ENCODE data around the gene CNKSR3. TPM values are rescaled to one million over a fixed set of nuclear protein-coding genes. Genes with fewer than 3 reads are reported as not detected.

CNKSR3 gene
- polyA plus RNA-seq, 1 of the 3 experiments (the other 2 are of a cell fraction), result 1.6 TPM

- Histone ChIP-seq H3K4me2 (no peak overlapping the region), H3K27me3 (ENCODE audit: insufficient read depth) (no peaks in the 10 kb centered on the region), H3F3A (replicated peaks; ENCODE audit: insufficient read depth) (no peaks in the 10 kb centered on the region), H3K4me3 (ENCODE audit: low read depth in 2 of 2, low read length in 1 of 2) (no peak overlapping the region), H3K36me3 (replicated peaks in 1 of 2; ENCODE audit: control insufficient read depth in 1 of 2, insufficient read depth in 2 of 2, low read length in 1 of 2) (no peaks in the 10 kb centered on the region), H3K9me2 (no peaks in the 10 kb centered on the region), H3K27ac (ENCODE audit: low read depth in 2 of 2, low read length in 1 of 2) (no peak overlapping the region), H3K79me2 (ENCODE audit: insufficient read depth) (no peaks in the 10 kb centered on the region), H2AFZ (ENCODE audit: low read depth) (no peak overlapping the region), H3K9me3 (no peaks in the 10 kb centered on the region), H3K9ac (no peak overlapping the region), H4K20me1 (ENCODE audit: insufficient read depth) (no peaks in the 10 kb centered on the region), H3K4me1 (ENCODE audit: control insufficient read depth in 1 of 2, insufficient read depth in 2 of 2, low read depth in 1 of 2, low read length in 1 of 2) (no peaks in the 10 kb centered on the region; a peak in 1 of 4 replicates)
- DNase-seq, result no peak
- POLR2A ChIA-PET, result no interaction called here
- CTCF ChIA-PET, result no interaction called here
- TF ChIP-seq SIN3A (IDR thresholded peaks at IDR 0.05; ENCODE audit: borderline replicate concordance, low read depth, low read length), result no peak
- TF ChIP-seq, protein P1, sequence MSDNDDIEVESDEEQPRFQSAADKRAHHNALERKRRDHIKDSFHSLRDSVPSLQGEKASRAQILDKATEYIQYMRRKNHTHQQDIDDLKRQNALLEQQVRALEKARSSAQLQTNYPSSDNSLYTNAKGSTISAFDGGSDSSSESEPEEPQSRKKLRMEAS (IDR thresholded peaks at IDR 0.05; ENCODE audit: low read depth), result no peak
- TF ChIP-seq NRF1 (IDR thresholded peaks at IDR 0.05; ENCODE audit: low read depth, low read length), result no peak
- TF ChIP-seq FOXJ3 (CRISPR knock-in tag; IDR thresholded peaks at IDR 0.05), result no peak
- TF ChIP-seq RFX5 (IDR thresholded peaks at IDR 0.05; ENCODE audit: low read length), result no peak
- TF ChIP-seq USF2 (IDR thresholded peaks at IDR 0.05; ENCODE audit: borderline replicate concordance, low read depth, low read length), result no peak
- no peak for TF ChIP-seq GABPA (IDR thresholded peaks at IDR 0.05; ENCODE audit: low read depth)
- TF ChIP-seq EP300 (IDR thresholded peaks at IDR 0.05; ENCODE audit: borderline replicate concordance in 1 of 2, low read depth in 1 of 2, low read length in 1 of 2), result no peak
- TF ChIP-seq MEF2A (IDR thresholded peaks at IDR 0.05; ENCODE audit: borderline replicate concordance, low read depth), result no peak
- TF ChIP-seq ELF1 (IDR thresholded peaks at IDR 0.05), result no peak
- no peak for TF ChIP-seq RAD21 (IDR thresholded peaks at IDR 0.05; ENCODE audit: low read length)
- TF ChIP-seq FOSL2 (IDR thresholded peaks at IDR 0.05; ENCODE audit: borderline replicate concordance, low read depth), result no peak
- TF ChIP-seq, protein P2, sequence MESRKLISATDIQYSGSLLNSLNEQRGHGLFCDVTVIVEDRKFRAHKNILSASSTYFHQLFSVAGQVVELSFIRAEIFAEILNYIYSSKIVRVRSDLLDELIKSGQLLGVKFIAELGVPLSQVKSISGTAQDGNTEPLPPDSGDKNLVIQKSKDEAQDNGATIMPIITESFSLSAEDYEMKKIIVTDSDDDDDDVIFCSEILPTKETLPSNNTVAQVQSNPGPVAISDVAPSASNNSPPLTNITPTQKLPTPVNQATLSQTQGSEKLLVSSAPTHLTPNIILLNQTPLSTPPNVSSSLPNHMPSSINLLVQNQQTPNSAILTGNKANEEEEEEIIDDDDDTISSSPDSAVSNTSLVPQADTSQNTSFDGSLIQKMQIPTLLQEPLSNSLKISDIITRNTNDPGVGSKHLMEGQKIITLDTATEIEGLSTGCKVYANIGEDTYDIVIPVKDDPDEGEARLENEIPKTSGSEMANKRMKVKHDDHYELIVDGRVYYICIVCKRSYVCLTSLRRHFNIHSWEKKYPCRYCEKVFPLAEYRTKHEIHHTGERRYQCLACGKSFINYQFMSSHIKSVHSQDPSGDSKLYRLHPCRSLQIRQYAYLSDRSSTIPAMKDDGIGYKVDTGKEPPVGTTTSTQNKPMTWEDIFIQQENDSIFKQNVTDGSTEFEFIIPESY (IDR thresholded peaks at IDR 0.05; ENCODE audit: borderline replicate concordance, low read depth), result no peak
- no peak for TF ChIP-seq RCOR1 (IDR thresholded peaks at IDR 0.05; ENCODE audit: low read length)
- 85% methylated on average over 2 of the region's 2 CpGs for WGBS (ENCODE audit: low lambda C conversion rate)
Observed at GRCh38 chr6:154535851-154536250, 25.4 kb upstream of the CNKSR3 start.

- H3K9me3 ChIP-seq, result no peaks in the 10 kb centered on the region
- H3K79me2 ChIP-seq (ENCODE audit: insufficient read depth), result no peaks in the 10 kb centered on the region
- H3K4me3 ChIP-seq (ENCODE audit: low read depth in 2 of 2, low read length in 1 of 2), result no peak overlapping the region
- no peak for TF ChIP-seq NFIC (IDR thresholded peaks at IDR 0.05; ENCODE audit: borderline replicate concordance)
- TF ChIP-seq NRF1 (IDR thresholded peaks at IDR 0.05; ENCODE audit: low read depth, low read length), result no peak
- TF ChIP-seq GABPA (IDR thresholded peaks at IDR 0.05; ENCODE audit: low read depth), result no peak
- no peak for TF ChIP-seq ELF1 (IDR thresholded peaks at IDR 0.05)
- TF ChIP-seq, protein P3, sequence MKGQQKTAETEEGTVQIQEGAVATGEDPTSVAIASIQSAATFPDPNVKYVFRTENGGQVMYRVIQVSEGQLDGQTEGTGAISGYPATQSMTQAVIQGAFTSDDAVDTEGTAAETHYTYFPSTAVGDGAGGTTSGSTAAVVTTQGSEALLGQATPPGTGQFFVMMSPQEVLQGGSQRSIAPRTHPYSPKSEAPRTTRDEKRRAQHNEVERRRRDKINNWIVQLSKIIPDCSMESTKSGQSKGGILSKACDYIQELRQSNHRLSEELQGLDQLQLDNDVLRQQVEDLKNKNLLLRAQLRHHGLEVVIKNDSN (IDR thresholded peaks at IDR 0.05; ENCODE audit: borderline replicate concordance, low read depth), result no peak
- TF ChIP-seq USF2 (IDR thresholded peaks at IDR 0.05; ENCODE audit: borderline replicate concordance, low read depth, low read length), result no peak
- TF ChIP-seq CTCF (IDR thresholded peaks at IDR 0.05), result no peak
- TF ChIP-seq RXRA (IDR thresholded peaks at IDR 0.05; ENCODE audit: borderline replicate concordance, low read depth), result no peak
- no peak for TF ChIP-seq EP300 (IDR thresholded peaks at IDR 0.05; ENCODE audit: borderline replicate concordance in 1 of 2, low read depth in 1 of 2, low read length in 1 of 2)
- H3K9me2 ChIP-seq, result no peaks in the 10 kb centered on the region
- H3K27ac ChIP-seq (ENCODE audit: low read depth in 2 of 2, low read length in 1 of 2), result no peak overlapping the region
- POLR2A ChIA-PET, result no interaction called here
- no peaks in the 10 kb centered on the region for H3K36me3 ChIP-seq (replicated peaks in 1 of 2; ENCODE audit: control insufficient read depth in 1 of 2, insufficient read depth in 2 of 2, low read length in 1 of 2)
- H3K4me2 ChIP-seq, result no peak overlapping the region
- H4K20me1 ChIP-seq (ENCODE audit: insufficient read depth), result no peaks in the 10 kb centered on the region
- H3F3A ChIP-seq (replicated peaks; ENCODE audit: insufficient read depth), result no peaks in the 10 kb centered on the region
- no peak for DNase-seq
- no peaks in the 10 kb centered on the region; a peak in 1 of 4 replicates for H3K4me1 ChIP-seq (ENCODE audit: control insufficient read depth in 1 of 2, insufficient read depth in 2 of 2, low read depth in 1 of 2, low read length in 1 of 2)
- no peak overlapping the region for H3K9ac ChIP-seq
- no peaks in the 10 kb centered on the region for H3K27me3 ChIP-seq (ENCODE audit: insufficient read depth)
- CTCF ChIA-PET, result no interaction called here
- H2AFZ ChIP-seq (ENCODE audit: low read depth), result no peak overlapping the region
- WGBS (ENCODE audit: low lambda C conversion rate), result 77% methylated on average over 3 of the region's 3 CpGs
Observed at GRCh38 chr6:154535147-154535546, 24.7 kb upstream of the CNKSR3 start.
